DND-41 (cell line): Measurements from ENCODE around the gene SDHB.

Experiments used
- ATAC-seq: fragments of 200-7000 bp; cut with Tn5 transposase; 3 replicates; pipeline ENCODE4 v1.9.1; 2021; ENCODE audit warnings: low read depth; ENCODE audit not compliant: insufficient read depth
- DNase-seq: peaks from one replicate; pipeline ENCODE4 v3.0.0-alpha.2; 2020
- H2AFZ ChIP-seq: 2 replicates; pipeline ENCODE4 v1.6.0; 2012; ENCODE audit warnings: low read depth, low read length
- H3K27ac ChIP-seq: 2 replicates; pipeline ENCODE4 v1.5.1; 2012; ENCODE audit warnings: low read length, inconsistent platforms
- H3K27me3 ChIP-seq: fragments of 200-600 bp; sonication (generic); 2 replicates; pipeline ENCODE4 v1.6.0; 2012; ENCODE audit warnings: low read length, mild to moderate bottlenecking, inconsistent platforms; ENCODE audit not compliant: insufficient read depth, poor library complexity
- H3K36me3 ChIP-seq: 2 replicates; pipeline ENCODE4 v1.5.1; 2012; ENCODE audit warnings: low read length, inconsistent platforms; ENCODE audit not compliant: insufficient read depth
- H3K4me1 ChIP-seq: 2 replicates; pipeline ENCODE4 v1.5.1; 2012; ENCODE audit warnings: mild to moderate bottlenecking, low read length; ENCODE audit not compliant: insufficient read depth
- H3K4me2 ChIP-seq: 2 replicates; pipeline ENCODE4 v1.6.0; 2012; ENCODE audit warnings: mild to moderate bottlenecking, moderate library complexity, low read length, inconsistent platforms; ENCODE audit not compliant: insufficient read depth
- H3K4me3 ChIP-seq, 2 experiments: fragments of 200-600 bp in 1 of 2; shearing (Covaris generic) in 1 of 2; 2 replicates each; pipeline ENCODE4 v1.5.1; 2012 to 2016; ENCODE audit warnings: inconsistent platforms in 2 of 2, low read length in 2 of 2, mild to moderate bottlenecking in 2 of 2, low read depth in 1 of 2, moderate library complexity in 1 of 2
- H3K79me2 ChIP-seq: 2 replicates; pipeline ENCODE4 v1.6.0; 2012; ENCODE audit warnings: low read length, inconsistent platforms; ENCODE audit not compliant: insufficient read depth
- H3K9ac ChIP-seq: 2 replicates; pipeline ENCODE4 v1.6.0; 2012; ENCODE audit warnings: low read depth, mild to moderate bottlenecking, inconsistent platforms, low read length, moderate library complexity
- H3K9me3 ChIP-seq: 2 replicates; pipeline ENCODE4 v1.5.1; 2012; ENCODE audit warnings: low read length, moderate library complexity, mild to moderate bottlenecking, inconsistent platforms; ENCODE audit not compliant: insufficient read depth, severe bottlenecking
- H4K20me1 ChIP-seq: 2 replicates; pipeline ENCODE4 v1.6.0; 2012; ENCODE audit warnings: low read length; ENCODE audit not compliant: insufficient read depth
- EZH2 ChIP-seq: IDR thresholded peaks from 3 replicates; pipeline ENCODE4 v1.6.1; 2012; ENCODE audit warnings: borderline replicate concordance, low read depth, mild to moderate bottlenecking, moderate library complexity, low read length, inconsistent platforms; ENCODE audit not compliant: severe bottlenecking
- TF ChIP-seq, protein P1 (sequence below): IDR thresholded peaks from 2 replicates; pipeline ENCODE4 v1.5.1; 2012; ENCODE audit warnings: borderline replicate concordance, low read length, moderate library complexity, mild to moderate bottlenecking; ENCODE audit not compliant: poor library complexity, severe bottlenecking; ENCODE audit errors: extremely low read depth

The SDHB gene

GRCh38 chr1:17028662-17029188 lies 25.1 kb downstream of the SDHB start:
- DNase-seq (no peak), ATAC-seq (no peak)
- H3K36me3 ChIP-seq = peaks cover 86% of the 10 kb centered on the region
- H4K20me1 ChIP-seq = no peaks in the 10 kb centered on the region; the same call in 1 of the 2 replicates
- TF ChIP-seq, protein P1, sequence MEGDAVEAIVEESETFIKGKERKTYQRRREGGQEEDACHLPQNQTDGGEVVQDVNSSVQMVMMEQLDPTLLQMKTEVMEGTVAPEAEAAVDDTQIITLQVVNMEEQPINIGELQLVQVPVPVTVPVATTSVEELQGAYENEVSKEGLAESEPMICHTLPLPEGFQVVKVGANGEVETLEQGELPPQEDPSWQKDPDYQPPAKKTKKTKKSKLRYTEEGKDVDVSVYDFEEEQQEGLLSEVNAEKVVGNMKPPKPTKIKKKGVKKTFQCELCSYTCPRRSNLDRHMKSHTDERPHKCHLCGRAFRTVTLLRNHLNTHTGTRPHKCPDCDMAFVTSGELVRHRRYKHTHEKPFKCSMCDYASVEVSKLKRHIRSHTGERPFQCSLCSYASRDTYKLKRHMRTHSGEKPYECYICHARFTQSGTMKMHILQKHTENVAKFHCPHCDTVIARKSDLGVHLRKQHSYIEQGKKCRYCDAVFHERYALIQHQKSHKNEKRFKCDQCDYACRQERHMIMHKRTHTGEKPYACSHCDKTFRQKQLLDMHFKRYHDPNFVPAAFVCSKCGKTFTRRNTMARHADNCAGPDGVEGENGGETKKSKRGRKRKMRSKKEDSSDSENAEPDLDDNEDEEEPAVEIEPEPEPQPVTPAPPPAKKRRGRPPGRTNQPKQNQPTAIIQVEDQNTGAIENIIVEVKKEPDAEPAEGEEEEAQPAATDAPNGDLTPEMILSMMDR = no peak
- no peak for TF ChIP-seq EZH2
- no peak overlapping the region for H3K27ac ChIP-seq
- peaks cover 8% of the 10 kb centered on the region; the same call in 1 of the 2 replicates for H3K79me2 ChIP-seq
- no peak overlapping the region for H2AFZ ChIP-seq
- no peaks in the 10 kb centered on the region for H3K4me1 ChIP-seq
- H3K9ac ChIP-seq = no peak overlapping the region
- no peaks in the 10 kb centered on the region for H3K27me3 ChIP-seq
- H3K9me3 ChIP-seq = no peaks in the 10 kb centered on the region
- H3K4me2 ChIP-seq = no peak overlapping the region
- H3K4me3 ChIP-seq = no peak overlapping the region

DNA sequence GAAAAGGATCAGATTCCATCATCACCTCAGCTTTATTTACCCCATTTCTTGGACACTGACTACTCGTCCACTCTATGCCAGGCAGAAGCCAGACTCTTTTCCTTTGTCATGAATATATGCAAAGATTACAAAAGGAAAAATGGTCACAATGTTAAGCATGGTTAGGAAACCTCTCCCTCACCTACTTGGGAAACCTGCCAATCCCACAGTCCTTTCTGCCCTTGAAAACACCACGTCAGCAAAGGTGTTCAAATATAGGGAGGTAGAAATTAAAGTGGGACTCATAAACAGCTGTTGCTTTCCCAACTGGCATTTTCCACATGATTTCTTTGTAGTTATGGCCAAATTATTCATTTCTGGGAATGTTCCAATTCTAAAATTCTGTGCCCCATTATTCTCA lies 25.9 kb downstream of the SDHB start:
- no peaks in the 10 kb centered on the region for H3K4me1 ChIP-seq
- no peak overlapping the region for H3K4me3 ChIP-seq
- no peak overlapping the region for H3K9ac ChIP-seq
- H3K27ac ChIP-seq = no peak overlapping the region
- H2AFZ ChIP-seq = no peak overlapping the region
- DNase-seq (no peak), ATAC-seq (no peak)
- TF ChIP-seq EZH2 = no peak
- TF ChIP-seq, protein P1 = no peak
- no peaks in the 10 kb centered on the region for H3K9me3 ChIP-seq
- H3K36me3 ChIP-seq = peaks cover 86% of the 10 kb centered on the region
- H3K27me3 ChIP-seq = no peaks in the 10 kb centered on the region
- H3K4me2 ChIP-seq = no peak overlapping the region
- H4K20me1 ChIP-seq = no peaks in the 10 kb centered on the region; the same call in 1 of the 2 replicates
- H3K79me2 ChIP-seq = peaks cover 7% of the 10 kb centered on the region; the same call in 1 of the 2 replicates

DNA sequence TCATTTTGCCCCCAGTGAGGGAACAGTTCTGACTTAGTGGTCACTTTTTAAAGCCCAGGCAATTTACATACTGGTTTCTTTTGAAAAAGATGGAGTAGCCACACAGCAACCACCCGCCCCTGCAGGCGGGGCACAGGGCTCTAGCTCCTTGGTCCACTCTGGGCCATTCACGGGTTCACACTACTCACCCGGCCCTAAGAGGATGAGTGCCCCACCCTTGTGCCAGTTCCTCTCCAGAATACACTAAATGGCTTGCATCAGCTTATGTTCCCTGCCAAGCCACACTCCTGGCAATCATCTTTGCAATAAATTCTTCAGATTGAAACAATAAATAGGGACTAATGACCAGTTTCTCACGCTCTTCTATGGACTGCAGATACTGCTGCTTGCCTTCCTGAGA lies 26.4 kb downstream of the SDHB start:
- Histone ChIP-seq H3K4me3 (no peak overlapping the region), H4K20me1 (no peaks in the 10 kb centered on the region; the same call in 1 of the 2 replicates), H3K27me3 (no peaks in the 10 kb centered on the region), H3K36me3 (peaks cover 86% of the 10 kb centered on the region), H3K79me2 (peaks cover 2% of the 10 kb centered on the region; the same call in 1 of the 2 replicates), H3K4me1 (no peaks in the 10 kb centered on the region), H3K27ac (no peak overlapping the region), H2AFZ (no peak overlapping the region), H3K9me3 (no peaks in the 10 kb centered on the region), H3K4me2 (no peak overlapping the region), H3K9ac (no peak overlapping the region)
- ATAC-seq (no peak), DNase-seq (no peak)
- TF ChIP-seq, protein P1 = no peak
- no peak for TF ChIP-seq EZH2
